Neural progenitor cell (in vitro differentiated cells): Measurements from ENCODE around the gene IQCK. TPM values are rescaled to one million over a fixed set of nuclear protein-coding genes. Genes with fewer than 3 reads are reported as not detected.
A peak's percentile ranks its signal among the peaks of the same experiment; 100 is the strongest.
"Not testable (repeated sequence)": the region's sequence is repeated elsewhere in the genome, so short reads cannot be mapped to it uniquely, and the experiment has no call there.

ENCODE experiments used
- DNase-seq: peaks from one replicate; pipeline ENCODE4 v3.0.0-alpha.2; 2016; ENCODE audit warnings: low spot score
- H2AFZ ChIP-seq: fragments of 200-600 bp; sonication (generic); replicated peaks from 2 replicates; pipeline ENCODE4 v1.6.1; 2016; ENCODE audit warnings: antibody characterized with exemption
- H3F3A ChIP-seq: fragments of 200-600 bp; sonication (generic); 2 replicates; pipeline ENCODE4 v1.6.1; 2016; ENCODE audit warnings: antibody characterized with exemption, low read depth
- H3K27ac ChIP-seq: fragments of 200-600 bp; sonication (generic); 2 replicates; pipeline ENCODE4 v1.5.1; 2016; ENCODE audit warnings: mild to moderate bottlenecking
- H3K27me3 ChIP-seq: fragments of 200-600 bp; sonication (generic); 2 replicates; pipeline ENCODE4 v1.6.1; 2016; ENCODE audit warnings: mild to moderate bottlenecking, moderate library complexity
- H3K36me3 ChIP-seq: fragments of 200-600 bp; sonication (generic); 2 replicates; pipeline ENCODE4 v1.5.1; 2016
- H3K4me1 ChIP-seq: fragments of 200-600 bp; sonication (generic); 2 replicates; pipeline ENCODE4 v1.6.1; 2016; ENCODE audit warnings: mixed run types
- H3K4me2 ChIP-seq: fragments of 200-600 bp; sonication (generic); 2 replicates; pipeline ENCODE4 v1.6.1; 2016
- H3K4me3 ChIP-seq: fragments of 200-600 bp; sonication (generic); 2 replicates; pipeline ENCODE4 v1.5.1; 2016
- H3K79me2 ChIP-seq: fragments of 200-600 bp; sonication (generic); 2 replicates; pipeline ENCODE4 v1.6.1; 2016; ENCODE audit warnings: low read depth
- H3K9ac ChIP-seq: fragments of 200-600 bp; sonication (generic); 2 replicates; pipeline ENCODE4 v1.6.1; 2016
- H3K9me3 ChIP-seq: fragments of 200-600 bp; sonication (generic); 2 replicates; pipeline ENCODE4 v1.5.1; 2016; ENCODE audit warnings: low read depth
- H4K20me1 ChIP-seq: fragments of 200-600 bp; sonication (generic); 2 replicates; pipeline ENCODE4 v1.6.1; 2016; ENCODE audit warnings: low read depth
- H3K27ac Mint-ChIP-seq: 3 replicates; pipeline ENCODE4 v1.8.0; 2021; ENCODE audit warnings: mixed read lengths
- H3K27me3 Mint-ChIP-seq: 2 replicates; pipeline ENCODE4 v1.8.0; 2022; ENCODE audit warnings: low read depth, mild to moderate bottlenecking, inconsistent platforms, moderate library complexity, mixed read lengths; ENCODE audit not compliant: insufficient read depth
- H3K36me3 Mint-ChIP-seq: 3 replicates; pipeline ENCODE4 v1.8.0; 2021; ENCODE audit warnings: mixed read lengths
- H3K4me1 Mint-ChIP-seq: 3 replicates; pipeline ENCODE4 v1.8.0; 2021; ENCODE audit warnings: mixed read lengths
- H3K4me3 Mint-ChIP-seq: 3 replicates; pipeline ENCODE4 v1.8.0; 2021; ENCODE audit warnings: mild to moderate bottlenecking, moderate library complexity, mixed read lengths
- H3K9me3 Mint-ChIP-seq: 3 replicates; pipeline ENCODE4 v1.8.0; 2020; ENCODE audit warnings: mixed read lengths
- EZH2 ChIP-seq: fragments of 200-600 bp; sonication (generic); IDR thresholded peaks from 2 replicates; pipeline ENCODE4 v1.6.1; 2017; ENCODE audit warnings: antibody characterized with exemption, mild to moderate bottlenecking, moderate library complexity
- EZH2phosphoT487 ChIP-seq: fragments of 200-600 bp; sonication (generic); IDR thresholded peaks from 2 replicates; pipeline ENCODE4 v1.6.1; 2017; ENCODE audit warnings: antibody characterized with exemption
- total RNA-seq: library from RNA; depleted of rRNA; stranded (reverse); fragments of >200 nt; gene quantifications from 2 replicates; pipeline ENCODE4 v1.2.3, GENCODE V29; 2015; ENCODE audit warnings: low replicate concordance
- TF ChIP-seq, protein P1 (sequence below): fragments of 200-600 bp; sonication (generic); IDR thresholded peaks from 2 replicates; pipeline ENCODE4 v1.5.1; 2017; ENCODE audit warnings: antibody characterized with exemption, mild to moderate bottlenecking

IQCK gene
- total RNA-seq, 1 donor from 2014 or later, result 22.1 TPM

DNA sequence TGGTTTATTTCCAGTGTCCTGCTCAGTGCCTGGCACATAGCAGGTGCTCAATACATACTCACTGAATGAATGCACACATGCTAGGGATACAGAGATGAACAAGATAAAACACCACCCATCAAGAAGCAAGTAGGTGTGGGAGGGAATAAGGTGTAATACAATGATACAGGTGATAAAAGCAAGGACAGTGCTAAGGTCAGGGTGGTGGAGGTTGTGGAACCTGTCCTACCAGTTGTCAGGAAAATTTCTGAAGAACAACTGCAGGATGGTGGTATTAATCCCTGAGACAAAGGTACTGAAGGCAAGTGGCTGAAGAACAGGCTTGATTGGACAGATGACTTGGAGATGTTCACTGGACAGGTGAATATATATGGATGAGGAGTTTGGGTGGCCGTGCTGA is 1.9 kb upstream of the IQCK start:
- DNase-seq, result no peak
- Mint-ChIP-seq H3K36me3 (peaks cover 23% of the 10 kb centered on the region), H3K4me3 (peak overlapping the region; percentile 99), H3K27ac (no peak overlapping the region), H3K27me3 (peaks cover 2% of the 10 kb centered on the region), H3K4me1 (peaks cover 47% of the 10 kb centered on the region), H3K9me3 (no peaks in the 10 kb centered on the region)
- H2AFZ ChIP-seq, result no peak overlapping the region
- no peaks in the 10 kb centered on the region for H3K9me3 ChIP-seq
- H3K79me2 ChIP-seq, result peaks cover 97% of the 10 kb centered on the region
- H3K27me3 ChIP-seq, result no peaks in the 10 kb centered on the region
- H4K20me1 ChIP-seq, result peaks cover 60% of the 10 kb centered on the region
- peaks cover 56% of the 10 kb centered on the region for H3F3A ChIP-seq
- peaks cover 6% of the 10 kb centered on the region for H3K36me3 ChIP-seq
- no peak overlapping the region for H3K9ac ChIP-seq
- peak overlapping the region; percentile 85 for H3K4me2 ChIP-seq
- peak overlapping the region; percentile 87 for H3K4me3 ChIP-seq
- no peak overlapping the region for H3K27ac ChIP-seq
- TF ChIP-seq, protein P1, sequence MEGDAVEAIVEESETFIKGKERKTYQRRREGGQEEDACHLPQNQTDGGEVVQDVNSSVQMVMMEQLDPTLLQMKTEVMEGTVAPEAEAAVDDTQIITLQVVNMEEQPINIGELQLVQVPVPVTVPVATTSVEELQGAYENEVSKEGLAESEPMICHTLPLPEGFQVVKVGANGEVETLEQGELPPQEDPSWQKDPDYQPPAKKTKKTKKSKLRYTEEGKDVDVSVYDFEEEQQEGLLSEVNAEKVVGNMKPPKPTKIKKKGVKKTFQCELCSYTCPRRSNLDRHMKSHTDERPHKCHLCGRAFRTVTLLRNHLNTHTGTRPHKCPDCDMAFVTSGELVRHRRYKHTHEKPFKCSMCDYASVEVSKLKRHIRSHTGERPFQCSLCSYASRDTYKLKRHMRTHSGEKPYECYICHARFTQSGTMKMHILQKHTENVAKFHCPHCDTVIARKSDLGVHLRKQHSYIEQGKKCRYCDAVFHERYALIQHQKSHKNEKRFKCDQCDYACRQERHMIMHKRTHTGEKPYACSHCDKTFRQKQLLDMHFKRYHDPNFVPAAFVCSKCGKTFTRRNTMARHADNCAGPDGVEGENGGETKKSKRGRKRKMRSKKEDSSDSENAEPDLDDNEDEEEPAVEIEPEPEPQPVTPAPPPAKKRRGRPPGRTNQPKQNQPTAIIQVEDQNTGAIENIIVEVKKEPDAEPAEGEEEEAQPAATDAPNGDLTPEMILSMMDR, result no peak
- TF ChIP-seq EZH2phosphoT487 (no peak), EZH2 (no peak)
- H3K4me1 ChIP-seq, result peaks cover 28% of the 10 kb centered on the region

DNA sequence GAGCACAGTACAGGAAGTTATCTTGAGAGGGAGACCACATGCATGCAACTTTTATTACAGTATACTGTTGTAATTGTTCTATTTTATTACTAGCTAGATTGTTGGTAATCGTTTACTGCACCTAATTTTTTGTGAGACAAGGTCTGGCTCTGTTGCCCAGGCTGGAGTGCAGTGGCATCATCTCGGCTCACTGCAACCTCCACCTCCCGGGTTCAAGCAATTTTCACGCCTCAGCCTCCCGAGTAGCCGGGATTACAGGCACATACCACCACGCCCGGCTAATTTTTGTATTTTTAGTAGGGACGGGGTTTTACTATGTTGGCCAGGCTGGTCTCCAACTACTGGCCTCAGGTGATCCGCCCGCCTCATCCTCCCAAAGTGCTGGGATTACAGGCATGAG is 1.3 kb upstream of the IQCK start:
- not testable (repeated sequence) for H3K9me3 ChIP-seq, H3K27me3 Mint-ChIP-seq, H2AFZ ChIP-seq, H3K36me3 ChIP-seq, H3K27ac ChIP-seq, DNase-seq, H3K27me3 ChIP-seq, H3K9me3 Mint-ChIP-seq
- Mint-ChIP-seq H3K4me3 (peak overlapping the region; percentile 99), H3K27ac (peak overlapping the region; percentile 38), H3K4me1 (peaks cover 44% of the 10 kb centered on the region), H3K36me3 (peaks cover 19% of the 10 kb centered on the region)
- H3K4me2 ChIP-seq, result peak overlapping the region; percentile 85
- peaks cover 93% of the 10 kb centered on the region for H3K79me2 ChIP-seq
- peaks cover 54% of the 10 kb centered on the region for H4K20me1 ChIP-seq
- peak overlapping the region; percentile 87 for H3K4me3 ChIP-seq
- H3K9ac ChIP-seq, result peak overlapping the region; percentile 87
- H3F3A ChIP-seq, result peaks cover 51% of the 10 kb centered on the region
- H3K4me1 ChIP-seq, result peaks cover 22% of the 10 kb centered on the region

DNA sequence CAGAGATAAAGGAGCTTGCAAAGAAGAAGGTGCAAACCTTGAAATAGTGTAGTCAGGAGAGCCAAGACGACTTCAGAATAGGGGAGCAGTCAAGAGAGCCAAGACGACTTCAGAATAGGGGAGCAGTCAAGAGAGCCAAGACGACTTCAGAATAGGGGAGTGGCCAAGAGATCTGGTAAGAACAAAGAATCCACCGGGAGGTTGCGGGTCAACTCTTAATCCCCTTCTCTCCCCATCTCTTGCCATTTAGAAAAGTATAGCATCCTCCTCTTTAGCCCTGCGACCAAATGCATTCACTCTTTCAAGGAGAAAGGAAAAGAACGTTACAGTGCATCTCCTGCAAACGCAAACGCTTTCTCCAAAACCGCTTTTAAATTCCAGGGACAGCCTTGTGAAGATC is 757 bp upstream of the IQCK start:
- H3K79me2 ChIP-seq, result peaks cover 88% of the 10 kb centered on the region
- Mint-ChIP-seq H3K4me1 (peaks cover 47% of the 10 kb centered on the region), H3K9me3 (no peaks in the 10 kb centered on the region), H3K27ac (peak overlapping the region; percentile 96), H3K4me3 (peak overlapping the region; percentile 99), H3K27me3 (no peaks in the 10 kb centered on the region), H3K36me3 (peaks cover 19% of the 10 kb centered on the region)
- TF ChIP-seq, protein P1, result no peak
- TF ChIP-seq EZH2, result no peak
- no peak for TF ChIP-seq EZH2phosphoT487
- H3K27ac ChIP-seq, result peak overlapping the region; percentile 89
- peaks cover 49% of the 10 kb centered on the region for H3F3A ChIP-seq
- no peaks in the 10 kb centered on the region for H3K27me3 ChIP-seq
- no peaks in the 10 kb centered on the region for H3K9me3 ChIP-seq
- peak overlapping the region; percentile 87 for H3K4me3 ChIP-seq
- peak overlapping the region; percentile 87 for H3K9ac ChIP-seq
- peak; percentile 76 for DNase-seq
- peaks cover 48% of the 10 kb centered on the region for H4K20me1 ChIP-seq
- peak overlapping the region; percentile 100 for H2AFZ ChIP-seq
- peak overlapping the region; percentile 85 for H3K4me2 ChIP-seq
- peaks cover 18% of the 10 kb centered on the region for H3K4me1 ChIP-seq
- H3K36me3 ChIP-seq, result peaks cover 6% of the 10 kb centered on the region

- Mint-ChIP-seq H3K9me3 (no peaks in the 10 kb centered on the region), H3K4me1 (peaks cover 56% of the 10 kb centered on the region), H3K27me3 (no peaks in the 10 kb centered on the region), H3K36me3 (peaks cover 21% of the 10 kb centered on the region), H3K27ac (no peak overlapping the region), H3K4me3 (peak overlapping the region; percentile 99)
- peak overlapping the region; percentile 17 for H3K9ac ChIP-seq
- H2AFZ ChIP-seq, result peak overlapping the region; percentile 100
- H3K4me3 ChIP-seq, result peak overlapping the region; percentile 87
- peaks cover 75% of the 10 kb centered on the region for H3K79me2 ChIP-seq
- no peak for TF ChIP-seq EZH2
- TF ChIP-seq, protein P1, result no peak
- no peak for TF ChIP-seq EZH2phosphoT487
- H3K4me1 ChIP-seq, result peaks cover 18% of the 10 kb centered on the region
- H4K20me1 ChIP-seq, result peaks cover 36% of the 10 kb centered on the region
- H3K9me3 ChIP-seq, result no peaks in the 10 kb centered on the region
- peak overlapping the region; percentile 84 for H3K27ac ChIP-seq
- peak overlapping the region; percentile 85 for H3K4me2 ChIP-seq
- H3F3A ChIP-seq, result peaks cover 44% of the 10 kb centered on the region
- peak; percentile 78 for DNase-seq
- H3K27me3 ChIP-seq, result no peaks in the 10 kb centered on the region
- H3K36me3 ChIP-seq, result peaks cover 6% of the 10 kb centered on the region
These were observed 524 bp downstream of the IQCK start for GRCh38 chr16:19718624-19718965.
